ENCODE data around the gene KIAA0232.

DNA sequence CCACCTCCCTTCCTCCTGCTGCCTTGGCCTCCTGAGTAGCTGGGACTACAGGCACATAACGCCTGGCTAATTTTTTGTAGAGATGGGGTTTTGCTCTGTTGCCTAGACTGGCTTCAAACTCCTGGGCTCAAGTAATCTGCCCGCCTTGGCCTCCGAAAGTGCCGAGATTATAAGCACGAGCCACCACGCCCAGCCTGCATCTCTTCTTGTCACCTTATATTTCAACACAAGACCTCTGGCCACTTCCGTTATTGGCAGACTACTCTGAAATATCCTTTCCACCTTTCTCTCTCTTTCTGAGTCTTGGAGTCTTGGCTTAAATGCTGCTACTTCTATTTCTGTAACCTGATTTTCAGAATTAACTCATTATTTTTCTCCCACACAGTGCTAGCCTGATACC, 5.6 kb downstream of the KIAA0232 start:
- TF ChIP-seq, protein P1, sequence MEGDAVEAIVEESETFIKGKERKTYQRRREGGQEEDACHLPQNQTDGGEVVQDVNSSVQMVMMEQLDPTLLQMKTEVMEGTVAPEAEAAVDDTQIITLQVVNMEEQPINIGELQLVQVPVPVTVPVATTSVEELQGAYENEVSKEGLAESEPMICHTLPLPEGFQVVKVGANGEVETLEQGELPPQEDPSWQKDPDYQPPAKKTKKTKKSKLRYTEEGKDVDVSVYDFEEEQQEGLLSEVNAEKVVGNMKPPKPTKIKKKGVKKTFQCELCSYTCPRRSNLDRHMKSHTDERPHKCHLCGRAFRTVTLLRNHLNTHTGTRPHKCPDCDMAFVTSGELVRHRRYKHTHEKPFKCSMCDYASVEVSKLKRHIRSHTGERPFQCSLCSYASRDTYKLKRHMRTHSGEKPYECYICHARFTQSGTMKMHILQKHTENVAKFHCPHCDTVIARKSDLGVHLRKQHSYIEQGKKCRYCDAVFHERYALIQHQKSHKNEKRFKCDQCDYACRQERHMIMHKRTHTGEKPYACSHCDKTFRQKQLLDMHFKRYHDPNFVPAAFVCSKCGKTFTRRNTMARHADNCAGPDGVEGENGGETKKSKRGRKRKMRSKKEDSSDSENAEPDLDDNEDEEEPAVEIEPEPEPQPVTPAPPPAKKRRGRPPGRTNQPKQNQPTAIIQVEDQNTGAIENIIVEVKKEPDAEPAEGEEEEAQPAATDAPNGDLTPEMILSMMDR (IDR thresholded peaks at IDR 0.05; ENCODE audit: poor library complexity): no peak
- TF ChIP-seq EZH2phosphoT487 (IDR thresholded peaks at IDR 0.05; ENCODE audit: low read depth, severe bottlenecking, unreplicated experiment) (no peak), EZH2 (IDR thresholded peaks at IDR 0.05; ENCODE audit: borderline replicate concordance) (no peak)
